H9 (cell line): ENCODE measurements around the gene IGFBP5. TPM values are rescaled to one million over a fixed set of nuclear protein-coding genes. Genes with fewer than 3 reads are reported as not detected.

Experiments used
- DNase-seq: peaks from one replicate; pipeline ENCODE4 v3.0.0-alpha.2; 2017
- H2AFZ ChIP-seq: one replicate; pipeline ENCODE4 v1.6.1; 2013; ENCODE audit warnings: mild to moderate bottlenecking, low read length, control low read depth, moderate library complexity
- H2AK5ac ChIP-seq: 2 replicates; pipeline ENCODE4 v1.6.1; 2013; ENCODE audit warnings: low read length, control low read depth, mixed read lengths; ENCODE audit not compliant: insufficient read length
- H2BK120ac ChIP-seq: one replicate; pipeline ENCODE4 v1.6.1; 2013; ENCODE audit warnings: low read depth, mild to moderate bottlenecking, low read length, control low read depth, inconsistent platforms; ENCODE audit not compliant: poor library complexity, severe bottlenecking
- H2BK12ac ChIP-seq: 2 replicates; pipeline ENCODE4 v1.6.1; 2013; ENCODE audit warnings: low read length, control low read depth, mixed read lengths, low read depth; ENCODE audit not compliant: insufficient read length
- H2BK15ac ChIP-seq: 2 replicates; pipeline ENCODE4 v1.6.1; 2013; ENCODE audit warnings: low read depth, low read length, control low read depth
- H2BK20ac ChIP-seq: one replicate; pipeline ENCODE4 v1.6.1; 2013; ENCODE audit warnings: low read depth, mild to moderate bottlenecking, low read length, control low read depth, inconsistent platforms; ENCODE audit not compliant: poor library complexity, severe bottlenecking
- H2BK5ac ChIP-seq: 2 replicates; pipeline ENCODE4 v1.6.1; 2013; ENCODE audit warnings: low read length, control low read depth, mixed read lengths; ENCODE audit not compliant: insufficient read length
- H3K14ac ChIP-seq: 2 replicates; pipeline ENCODE4 v1.6.1; 2013; ENCODE audit warnings: low read length, control low read depth; ENCODE audit not compliant: insufficient read depth
- H3K18ac ChIP-seq: 2 replicates; pipeline ENCODE4 v1.6.1; 2013; ENCODE audit warnings: low read depth, mild to moderate bottlenecking, mixed read lengths, low read length, control low read depth; ENCODE audit not compliant: insufficient read length
- H3K23ac ChIP-seq: 2 replicates; pipeline ENCODE4 v1.6.1; 2013; ENCODE audit warnings: low read length, control low read depth, mixed read lengths, low read depth; ENCODE audit not compliant: insufficient read length
- H3K23me2 ChIP-seq: 2 replicates; pipeline ENCODE4 v1.6.1; 2013; ENCODE audit warnings: low read depth, mild to moderate bottlenecking, mixed read lengths, low read length, control low read depth; ENCODE audit not compliant: insufficient read length, poor library complexity, severe bottlenecking
- H3K27ac ChIP-seq: 2 replicates; pipeline ENCODE4 v1.5.1; 2013; ENCODE audit warnings: low read length, control low read depth, mixed read lengths, low read depth; ENCODE audit not compliant: insufficient read length
- H3K27me3 ChIP-seq: 2 replicates; pipeline ENCODE4 v1.6.1; 2013; ENCODE audit warnings: low read length, control low read depth, inconsistent platforms; ENCODE audit not compliant: insufficient read depth
- H3K4ac ChIP-seq: 2 replicates; pipeline ENCODE4 v1.6.1; 2013; ENCODE audit warnings: low read depth, mild to moderate bottlenecking, control low read depth, inconsistent platforms, low read length, moderate library complexity
- H3K4me1 ChIP-seq: 2 replicates; pipeline ENCODE4 v1.6.1; 2013; ENCODE audit warnings: low read length, control low read depth, inconsistent platforms; ENCODE audit not compliant: insufficient read depth
- H3K4me2 ChIP-seq: 2 replicates; pipeline ENCODE4 v1.6.1; 2013; ENCODE audit warnings: low read length, control low read depth, mixed read lengths; ENCODE audit not compliant: insufficient read length, insufficient read depth
- H3K56ac ChIP-seq: 2 replicates; pipeline ENCODE4 v1.6.1; 2013; ENCODE audit warnings: low read depth, mild to moderate bottlenecking, mixed read lengths, low read length, control low read depth; ENCODE audit not compliant: insufficient read length
- H3K79me1 ChIP-seq: 2 replicates; pipeline ENCODE4 v1.6.1; 2013; ENCODE audit warnings: low read depth, mild to moderate bottlenecking, moderate library complexity, low read length, control low read depth, inconsistent platforms; ENCODE audit not compliant: insufficient read depth, poor library complexity, severe bottlenecking
- H3K79me2 ChIP-seq: 2 replicates; pipeline ENCODE4 v1.6.1; 2013; ENCODE audit warnings: low read length, control low read depth, inconsistent platforms; ENCODE audit not compliant: insufficient read depth
- H3K9ac ChIP-seq: 2 replicates; pipeline ENCODE4 v1.6.1; 2013; ENCODE audit warnings: low read length, control low read depth, mixed read lengths; ENCODE audit not compliant: insufficient read length; ENCODE audit errors: extremely low read depth
- H3K9me3 ChIP-seq: one replicate; pipeline ENCODE4 v1.6.1; 2013; ENCODE audit warnings: low read depth, low read length, inconsistent platforms; ENCODE audit not compliant: control insufficient read depth
- H3T11ph ChIP-seq: one replicate; pipeline ENCODE4 v1.6.1; 2013; ENCODE audit warnings: mild to moderate bottlenecking, low read length, control low read depth, inconsistent platforms
- H4K20me1 ChIP-seq: one replicate; pipeline ENCODE4 v1.6.1; 2013; ENCODE audit not compliant: control insufficient read depth, insufficient read length, insufficient read depth
- H4K5ac ChIP-seq: 2 replicates; pipeline ENCODE4 v1.6.1; 2013; ENCODE audit warnings: low read depth, mild to moderate bottlenecking, mixed read lengths, low read length, control low read depth; ENCODE audit not compliant: insufficient read length
- H4K8ac ChIP-seq: replicated peaks from 2 replicates; pipeline ENCODE4 v1.6.1; 2013; ENCODE audit warnings: low read length, control low read depth, mixed read lengths, low read depth; ENCODE audit not compliant: insufficient read length
- H4K91ac ChIP-seq: 2 replicates; pipeline ENCODE4 v1.6.1; 2013; ENCODE audit warnings: low read depth, mild to moderate bottlenecking, moderate library complexity, mixed read lengths, low read length, control low read depth; ENCODE audit not compliant: insufficient read length
- H3K27ac Mint-ChIP-seq, 3 experiments: 2 replicates in 2 of 3; 3 replicates in 1 of 3; pipeline ENCODE4 v1.8.0; 2020 to 2021; ENCODE audit warnings: mixed read lengths in 3 of 3, mild to moderate bottlenecking in 1 of 3, moderate library complexity in 1 of 3
- H3K27me3 Mint-ChIP-seq: 2 replicates; pipeline ENCODE4 v1.8.0; 2021; ENCODE audit warnings: low read depth, mild to moderate bottlenecking, moderate library complexity, mixed read lengths
- H3K36me3 Mint-ChIP-seq, 3 experiments: 2 replicates in 2 of 3; 3 replicates in 1 of 3; pipeline ENCODE4 v1.8.0; 2020 to 2021; ENCODE audit warnings: low read depth in 3 of 3, mixed read lengths in 3 of 3; ENCODE audit not compliant: insufficient read depth in 1 of 3
- H3K4me1 Mint-ChIP-seq, 2 experiments: 2 replicates each; pipeline ENCODE4 v1.8.0; 2020; ENCODE audit warnings: mixed read lengths in 2 of 2
- H3K4me3 Mint-ChIP-seq, 2 experiments: 2 replicates in 1 of 2; 3 replicates in 1 of 2; pipeline ENCODE4 v1.8.0; 2020 to 2021; ENCODE audit warnings: mild to moderate bottlenecking in 2 of 2, mixed read lengths in 2 of 2, moderate library complexity in 1 of 2
- H3K9me3 Mint-ChIP-seq, 2 experiments: 2 replicates in 1 of 2; 3 replicates in 1 of 2; pipeline ENCODE4 v1.8.0; 2020; ENCODE audit warnings: mild to moderate bottlenecking in 2 of 2, mixed read lengths in 2 of 2, moderate library complexity in 1 of 2
- CTCF ChIP-seq: fragments of 200-600 bp; sonication (generic); conservative IDR thresholded peaks from 3 replicates; pipeline ENCODE4 v1.8.0; 2021; ENCODE audit warnings: antibody characterized with exemption, mild to moderate bottlenecking
- WGBS: extraction: QIAGEN DNeasy Blood & Tissue Kit; methylation state at CpG from one replicate; pipeline ENCODE4 v1.1.7; 2013; ENCODE audit warnings: missing lambda C conversion rate, low lambda C conversion rate, mixed read lengths; ENCODE audit not compliant: insufficient read length; ENCODE audit errors: extremely low coverage; 5-methylcytosine and 5-hydroxymethylcytosine counted together
- total RNA-seq: library from RNA; stranded (reverse); gene quantifications from 2 replicates; pipeline ENCODE4 v1.2.1, GENCODE V29; 2021

The IGFBP5 gene
- total RNA-seq, 1 experiment from 2014 or later, result 0.90 TPM

GRCh38 chr2:216653093-216653799 is 42.1 kb downstream of the IGFBP5 start:
- Histone ChIP-seq H2AK5ac (no peak overlapping the region), H3K23ac (no peak overlapping the region), H2BK15ac (no peak overlapping the region), H3K9me3 (no peaks in the 10 kb centered on the region), H3K79me1 (peaks cover 8% of the 10 kb centered on the region), H4K91ac (no peak overlapping the region), H3T11ph (no peak overlapping the region), H2BK5ac (no peak overlapping the region), H2BK20ac (no peak overlapping the region), H3K14ac (no peak overlapping the region), H3K27ac (no peak overlapping the region), H3K9ac (no peak overlapping the region), H3K4me2 (no peak overlapping the region), H4K20me1 (no peaks in the 10 kb centered on the region), H3K23me2 (no peaks in the 10 kb centered on the region), H2BK12ac (no peak overlapping the region), H2AFZ (no peak overlapping the region), H4K5ac (no peak overlapping the region), H3K27me3 (no peaks in the 10 kb centered on the region), H4K8ac (no peak overlapping the region), H3K79me2 (peaks cover 24% of the 10 kb centered on the region; the same call in 1 of the 2 replicates), H3K4ac (no peak overlapping the region), H2BK120ac (no peak overlapping the region), H3K56ac (no peak overlapping the region), H3K4me1 (peaks cover 5% of the 10 kb centered on the region; the same call in 1 of the 2 replicates), H3K18ac (no peak overlapping the region)
- H3K27me3 Mint-ChIP-seq, result no peaks in the 10 kb centered on the region
- no peak overlapping the region for H3K4me3 Mint-ChIP-seq
- DNase-seq, result no peak
- H3K36me3 Mint-ChIP-seq, result peaks cover 14 to 55% (median 32%) of the 10 kb centered on the region in 3 experiments; a peak in 6 of 7 replicates
- no peaks in the 10 kb centered on the region for H3K9me3 Mint-ChIP-seq
- H3K4me1 Mint-ChIP-seq, result peaks cover 49 to 63% of the 10 kb centered on the region in 2 experiments
- TF ChIP-seq CTCF, result no peak
- no CpG with 5 or more reads among the region's 4 CpGs for WGBS
- peak overlapping the region in 2 of 3 experiments; percentile 65 to 82; a peak in 4 of 7 replicates for H3K27ac Mint-ChIP-seq
